GM19025 (cell line): Measurements from ENCODE around the gene CDH4.

ENCODE experiments used
- ATAC-seq: cut with Tn5 transposase; IDR thresholded peaks from one replicate; pipeline ENCODE4 v1.9.1; 2021; ENCODE audit warnings: mild to moderate bottlenecking, low read depth, moderate library complexity; ENCODE audit not compliant: unreplicated experiment

CDH4 gene

DNA sequence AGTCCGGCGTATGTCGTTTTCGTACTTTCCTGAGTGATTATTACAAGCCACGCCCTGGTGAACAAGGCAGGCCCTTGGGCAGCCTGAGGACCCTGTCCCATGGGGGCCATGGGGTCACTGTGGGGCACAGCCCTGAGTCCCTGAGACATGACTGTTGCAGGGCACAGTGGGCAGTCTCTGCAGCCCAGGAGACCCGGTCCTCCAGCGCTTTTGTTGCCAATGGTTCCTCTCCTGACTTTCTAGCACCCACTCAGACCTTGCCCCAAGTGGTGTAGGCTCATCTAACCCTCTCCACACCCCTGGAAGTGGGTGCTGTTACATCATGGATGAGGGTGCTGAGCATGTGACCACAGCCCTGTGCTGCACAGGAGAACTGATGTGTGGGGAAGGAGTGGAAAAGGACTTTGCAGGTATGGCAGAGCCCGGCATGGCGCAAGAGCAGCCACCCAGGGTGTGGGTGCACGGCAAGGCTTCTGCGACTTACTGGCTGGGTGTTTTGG, 494.1 kb downstream of the CDH4 start:
- no peak for ATAC-seq

DNA sequence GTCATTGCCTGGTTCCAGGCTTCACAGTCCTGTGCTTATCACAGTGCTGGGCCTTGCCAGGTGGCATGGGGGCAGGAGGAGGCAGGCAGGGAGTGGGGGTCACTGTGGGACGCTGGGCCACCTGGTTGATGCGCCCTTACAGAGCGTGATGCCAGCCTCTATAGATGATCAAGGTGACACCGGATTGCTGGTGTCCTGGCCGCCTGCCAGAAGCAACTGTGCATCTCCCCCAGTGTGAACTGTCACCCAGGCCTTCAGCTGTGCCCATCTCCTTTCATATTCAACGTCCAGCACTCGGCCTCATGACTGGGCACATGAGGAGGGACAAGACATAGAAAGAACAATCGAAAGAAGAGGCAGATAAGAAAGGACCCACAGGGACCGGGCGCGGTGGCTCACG, 494.7 kb downstream of the CDH4 start:
- no peak for ATAC-seq

DNA sequence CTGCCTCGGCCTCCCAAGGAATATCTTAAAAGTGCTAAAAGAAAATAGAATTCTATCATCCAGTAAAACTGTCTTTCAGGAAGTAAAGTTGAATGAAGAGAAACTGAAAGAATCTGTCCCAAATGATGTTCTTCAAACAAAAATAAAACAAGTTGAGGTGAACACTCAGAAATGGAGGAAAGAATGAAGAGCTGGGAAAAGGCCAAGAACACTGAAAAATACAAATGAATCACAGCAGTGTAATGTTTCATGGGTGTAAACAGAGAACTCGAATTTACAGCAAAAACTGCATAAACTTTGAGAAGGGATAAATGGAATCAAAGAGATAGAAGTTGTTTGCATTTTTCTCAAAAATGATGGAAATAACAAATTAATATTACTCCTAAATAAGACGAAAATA, 496.3 kb downstream of the CDH4 start:
- ATAC-seq: no peak

DNA sequence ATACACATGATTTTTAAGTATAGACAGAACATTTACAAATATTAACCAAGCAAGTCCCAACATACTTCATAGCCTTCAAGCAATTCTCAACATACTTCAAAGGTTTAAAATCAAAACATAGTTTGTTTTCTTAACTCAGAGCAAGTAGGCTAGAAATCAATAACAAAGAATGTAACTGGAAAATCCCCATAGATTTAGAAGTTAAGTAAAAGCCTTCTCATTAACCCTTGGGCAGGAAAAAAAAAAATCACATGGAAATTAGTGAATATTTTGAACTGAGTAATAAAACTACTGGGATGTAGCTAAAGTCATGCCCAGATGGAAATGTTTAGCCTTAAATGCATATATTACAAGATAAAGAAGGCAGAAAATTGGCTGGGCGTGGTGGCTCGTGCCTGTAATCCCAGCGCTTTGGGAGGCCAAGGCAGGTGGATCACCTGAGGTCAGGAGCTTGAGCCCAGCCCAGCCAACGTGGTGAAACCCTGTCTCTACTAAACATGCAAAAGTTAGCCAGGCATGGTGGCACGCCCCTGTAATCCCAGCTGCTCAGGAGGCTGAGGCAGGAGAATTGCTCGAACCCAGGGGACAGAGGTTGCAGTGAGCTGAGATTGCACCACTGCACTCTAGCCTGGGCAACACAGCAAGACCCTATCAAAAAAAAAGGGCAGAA, 497.5 kb downstream of the CDH4 start:
- ATAC-seq: no peak

DNA sequence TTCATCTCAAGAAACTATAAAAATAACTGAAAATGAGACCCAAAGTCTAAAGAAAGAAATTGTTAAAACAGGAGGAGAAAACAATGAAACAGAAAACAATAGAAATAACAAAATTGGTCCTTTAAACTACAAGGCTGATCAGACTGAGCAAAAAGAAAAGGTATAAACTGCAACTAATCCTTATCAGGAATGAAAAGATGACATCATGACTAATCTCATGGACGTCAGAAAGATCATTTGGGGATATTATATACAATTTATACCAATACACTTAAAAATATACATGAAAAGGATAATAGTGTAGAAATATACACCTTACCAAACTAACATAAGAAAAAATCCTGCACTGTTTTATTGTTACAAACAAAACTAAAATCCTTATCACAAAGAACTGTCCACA, 498.0 kb downstream of the CDH4 start:
- ATAC-seq: no peak

DNA sequence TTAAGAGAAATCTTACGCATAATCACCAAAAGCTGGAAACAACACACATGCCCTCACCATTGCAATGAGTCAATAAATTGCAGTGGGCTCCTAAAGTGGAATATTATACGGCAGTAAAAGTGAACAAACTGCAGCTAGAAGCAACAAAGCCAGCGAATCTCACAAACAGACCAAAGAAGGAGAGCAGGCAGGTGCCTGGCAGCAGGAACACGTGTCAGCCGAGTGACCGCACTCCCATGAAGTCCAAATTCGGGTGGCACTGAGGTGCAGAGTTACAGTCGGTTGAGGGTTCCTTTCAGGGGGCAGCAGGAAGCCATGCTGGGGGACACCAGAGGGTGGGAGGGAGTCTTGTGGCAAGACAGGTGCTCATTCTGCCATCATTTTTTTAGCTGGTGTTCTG, 500.5 kb downstream of the CDH4 start:
- ATAC-seq: no peak

DNA sequence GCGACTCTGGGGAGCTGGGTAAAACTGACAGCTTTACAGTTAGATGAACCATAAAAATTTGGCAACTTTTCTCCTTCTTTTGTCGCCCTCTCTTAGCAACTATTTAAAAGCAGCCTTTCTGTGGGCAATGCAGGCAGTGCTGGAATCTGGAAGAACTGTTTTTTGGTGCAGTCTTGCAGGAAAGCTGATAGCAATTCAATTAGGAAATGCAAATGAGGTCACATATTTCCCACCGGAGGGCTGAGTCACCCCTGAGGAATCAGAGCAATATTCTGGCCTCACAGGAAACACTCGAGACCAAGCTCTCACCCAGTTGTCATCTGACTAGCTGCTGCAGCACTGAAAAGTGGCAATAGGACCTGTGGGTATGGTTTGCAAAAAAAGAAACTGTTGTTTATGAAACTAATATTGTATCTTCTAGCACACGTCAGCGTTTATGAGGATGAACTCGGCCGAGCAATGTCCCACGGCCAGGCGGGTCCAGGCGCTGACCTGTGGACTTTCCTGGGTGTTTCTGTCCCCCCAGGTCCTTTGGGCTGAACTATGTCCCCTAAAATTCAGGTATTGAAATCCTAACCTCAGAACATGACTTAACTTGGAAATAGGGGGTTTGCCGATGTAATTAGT, 501.4 kb downstream of the CDH4 start:
- ATAC-seq: no peak

DNA sequence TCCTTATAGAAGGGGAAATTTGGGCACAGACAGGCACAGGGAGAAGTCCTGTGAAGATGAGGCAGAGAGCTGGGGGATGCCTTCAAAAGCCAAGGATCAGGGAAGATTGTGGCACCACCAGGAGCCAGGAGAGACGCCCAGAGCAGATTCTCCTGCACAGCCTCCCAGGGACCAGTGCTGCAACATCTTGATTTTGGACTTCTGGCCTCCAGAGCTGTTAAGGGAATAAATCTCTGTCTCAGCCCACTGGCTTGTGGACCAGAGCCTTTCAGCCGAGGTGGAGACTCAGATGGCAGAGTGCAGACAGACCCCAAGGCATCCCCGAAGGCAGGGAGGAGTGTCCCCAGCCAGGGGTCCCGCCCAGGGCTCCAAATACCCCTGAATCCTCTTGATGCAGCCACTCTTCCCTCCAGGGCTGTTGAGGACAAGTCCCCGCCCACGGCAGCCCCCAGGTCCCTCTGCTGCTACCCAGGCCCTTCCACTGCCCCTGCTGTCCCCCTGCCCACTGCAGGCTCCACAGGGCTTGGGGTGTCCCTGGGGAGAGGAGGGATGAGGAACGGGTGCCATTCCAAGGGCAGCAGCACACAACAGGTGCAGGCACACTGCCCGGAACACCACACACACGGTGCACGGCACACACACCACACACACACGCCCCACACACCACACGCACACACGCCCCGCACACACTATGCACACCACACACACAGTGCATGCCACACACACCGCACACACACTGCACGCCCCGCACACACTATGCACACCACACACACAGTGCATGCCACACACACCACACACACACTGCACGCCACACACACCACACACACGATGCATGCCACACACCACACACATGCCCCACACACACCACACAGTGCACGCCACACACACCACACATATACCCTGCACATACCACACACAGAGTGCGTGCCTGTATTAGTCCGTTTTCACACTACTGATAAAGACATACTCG, 502.2 kb downstream of the CDH4 start:
- ATAC-seq: no peak

DNA sequence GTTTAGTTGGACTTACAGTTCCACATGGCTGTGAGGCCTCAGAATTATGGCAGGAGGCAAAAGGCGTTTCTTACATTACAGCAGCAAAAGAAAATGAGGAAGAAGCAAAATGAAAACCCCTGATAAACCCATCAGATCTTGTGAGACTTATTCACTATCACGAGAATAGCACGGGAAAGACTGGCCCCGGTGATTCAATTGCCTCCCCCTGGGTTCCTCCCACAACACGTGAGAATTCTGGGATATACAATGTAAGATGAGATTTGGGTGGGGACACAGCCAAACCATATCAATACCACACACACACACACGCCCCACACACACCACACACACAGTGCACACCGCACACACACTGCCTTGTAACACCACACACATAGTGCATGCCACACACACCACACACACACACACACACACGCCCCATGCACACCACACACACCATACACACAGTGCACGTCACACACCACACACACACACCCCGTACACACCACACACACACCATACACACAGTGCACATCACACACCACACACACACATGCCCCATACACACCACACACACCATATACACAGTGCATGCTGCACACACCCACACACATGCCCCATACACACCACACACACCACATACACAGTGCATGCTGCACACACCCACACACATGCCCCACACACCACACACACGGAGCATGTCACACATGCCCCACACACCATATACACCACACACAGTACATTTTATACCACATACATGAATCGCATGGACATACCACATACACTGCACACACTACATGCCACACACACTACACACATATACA, 503.1 kb downstream of the CDH4 start:
- no peak for ATAC-seq

DNA sequence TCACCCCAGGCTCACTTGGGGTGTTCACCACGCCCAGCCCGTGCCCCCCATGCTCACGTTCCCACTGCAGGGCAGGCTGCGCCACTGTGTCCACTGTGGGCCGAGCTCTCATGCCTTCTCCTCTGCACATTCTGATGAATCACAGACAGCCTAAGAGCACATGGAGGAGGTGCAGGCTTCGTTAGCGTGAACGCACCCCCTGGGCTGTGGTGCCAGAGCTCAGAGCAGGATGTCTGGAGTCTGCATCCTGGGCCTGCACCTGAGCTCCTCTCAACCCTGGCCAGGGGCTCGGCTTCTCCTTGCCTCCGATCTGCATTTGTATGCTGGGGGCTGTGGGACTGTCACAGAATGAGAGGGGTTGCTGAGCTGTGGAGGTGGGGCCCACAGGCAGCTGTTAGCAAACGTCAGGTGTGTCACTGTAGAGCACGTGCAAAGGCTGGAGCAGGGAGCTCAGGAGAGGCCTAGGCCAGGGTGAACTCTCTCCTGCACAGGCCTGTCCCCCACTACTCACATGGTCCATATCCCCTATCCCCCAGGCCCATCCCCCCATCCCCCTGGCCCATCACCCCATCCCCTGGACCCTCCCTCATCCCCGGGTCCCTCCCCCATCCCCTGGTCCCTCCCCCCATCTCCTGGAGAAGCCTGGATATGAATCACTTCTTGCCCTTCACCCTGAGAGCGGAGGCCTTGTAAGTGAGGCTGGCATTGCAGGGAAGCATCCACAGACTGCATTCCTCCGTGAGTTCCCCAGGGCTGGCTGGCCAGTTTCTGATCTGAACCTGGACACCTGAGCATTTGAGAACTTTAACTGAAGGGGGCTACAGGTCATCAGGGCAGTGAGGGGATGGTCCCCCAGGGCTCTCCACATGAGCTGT, 504.1 kb downstream of the CDH4 start:
- ATAC-seq: no peak

DNA sequence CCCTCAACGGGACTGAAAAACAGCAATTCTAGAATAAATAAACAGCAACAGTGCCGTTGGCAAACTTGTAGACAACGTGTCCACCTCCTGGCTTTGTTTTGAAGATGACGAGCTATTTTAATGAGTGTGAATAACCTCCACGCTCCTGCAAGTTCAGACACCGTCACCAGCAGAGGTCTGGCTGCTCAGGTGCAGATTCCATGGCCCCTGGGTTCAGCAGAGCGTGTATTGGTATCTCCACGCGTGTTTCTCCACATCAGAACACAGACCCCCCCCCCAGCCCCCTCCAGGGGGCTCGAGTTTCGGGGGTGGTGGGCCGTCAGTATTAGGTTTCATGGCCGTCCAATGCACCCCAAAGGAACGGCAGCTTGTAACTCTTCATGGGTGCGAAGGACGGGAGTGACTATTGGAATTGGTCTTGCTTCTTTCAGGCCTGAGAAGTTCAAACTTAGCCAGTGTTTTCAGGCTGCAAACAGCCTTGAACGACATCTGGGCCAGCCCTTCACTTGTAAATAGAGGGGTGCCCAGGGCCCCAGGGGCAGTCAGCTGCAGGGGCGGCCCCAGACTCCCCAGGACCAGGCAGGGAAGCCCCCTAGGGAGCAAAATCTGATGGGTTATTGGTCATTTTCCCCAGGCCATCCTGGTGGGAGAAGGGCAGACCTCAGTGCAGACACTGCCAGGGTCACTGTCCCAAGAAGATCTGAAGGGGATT, 505.1 kb downstream of the CDH4 start:
- no peak for ATAC-seq

DNA sequence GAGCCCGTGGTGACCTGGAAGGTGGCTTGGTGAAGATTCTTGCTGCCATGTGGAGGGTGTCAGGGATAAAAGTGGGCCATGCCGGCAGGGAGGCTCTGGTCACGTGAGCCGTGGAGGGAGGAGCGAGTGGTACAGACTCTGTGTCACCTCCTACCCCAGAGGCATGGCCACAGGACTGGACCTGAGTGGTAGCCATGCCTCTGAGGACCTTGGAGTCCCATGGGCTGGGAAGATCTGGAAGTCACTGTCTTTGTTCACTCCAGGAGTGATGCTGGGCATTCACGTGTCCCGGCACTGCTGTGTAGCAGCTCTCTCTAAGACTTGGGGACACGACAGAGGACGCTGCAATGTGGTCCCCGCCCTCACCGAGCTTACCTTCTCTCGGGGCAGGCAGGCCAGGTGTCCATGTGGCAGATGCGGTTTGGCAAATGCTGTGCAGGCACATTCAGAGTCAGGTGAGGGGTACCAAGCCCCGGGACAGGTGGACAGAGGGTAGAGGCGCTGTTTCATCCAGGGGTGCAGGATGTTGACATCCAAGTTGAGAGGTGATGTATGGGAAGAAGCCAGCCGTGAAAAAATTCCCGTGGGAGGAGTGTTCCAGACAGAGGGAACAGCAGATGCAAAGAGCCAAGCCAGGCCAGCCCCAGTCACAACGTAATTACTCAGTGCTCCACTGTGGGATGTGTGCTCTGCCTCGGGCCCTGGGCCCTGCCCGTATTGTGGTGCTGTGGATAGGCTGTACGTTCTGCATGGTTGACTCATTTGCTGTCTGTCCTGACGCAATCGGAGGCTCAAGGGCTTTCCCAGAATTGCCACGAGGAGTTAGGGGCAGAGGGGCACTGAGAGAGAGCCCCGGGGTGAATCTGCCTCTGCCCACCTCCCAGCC, 505.9 kb downstream of the CDH4 start:
- no peak for ATAC-seq

DNA sequence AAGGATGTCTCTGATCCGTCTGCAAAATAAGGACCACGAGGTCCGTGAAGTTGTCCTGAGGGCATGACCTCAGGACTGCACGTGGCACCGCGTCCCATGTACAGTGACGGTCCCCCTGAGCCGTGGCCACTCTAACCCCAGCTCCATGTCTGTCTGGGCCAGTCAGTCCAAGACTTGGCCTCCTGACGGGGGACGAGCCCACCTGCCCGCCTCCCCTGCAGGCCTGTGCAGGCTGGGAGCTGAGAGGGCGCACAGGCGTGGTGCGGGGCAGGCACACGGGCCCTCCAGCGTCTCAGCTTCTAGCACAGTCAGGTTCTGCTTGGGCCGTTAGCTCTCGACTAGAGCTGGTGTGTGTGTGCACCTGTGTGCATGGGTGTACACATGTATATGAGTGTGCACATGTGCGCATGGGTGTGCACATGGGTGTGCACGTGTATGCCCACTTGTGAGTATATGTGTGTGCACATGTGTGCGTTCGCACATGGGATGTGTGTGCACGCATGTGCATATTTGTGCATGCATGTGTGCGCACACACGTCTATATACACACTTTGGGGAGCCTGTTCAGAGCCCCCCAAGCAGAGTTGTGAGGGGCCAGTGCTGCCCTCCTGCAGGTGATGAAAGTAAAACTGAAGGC, 506.6 kb downstream of the CDH4 start:
- ATAC-seq: no peak

DNA sequence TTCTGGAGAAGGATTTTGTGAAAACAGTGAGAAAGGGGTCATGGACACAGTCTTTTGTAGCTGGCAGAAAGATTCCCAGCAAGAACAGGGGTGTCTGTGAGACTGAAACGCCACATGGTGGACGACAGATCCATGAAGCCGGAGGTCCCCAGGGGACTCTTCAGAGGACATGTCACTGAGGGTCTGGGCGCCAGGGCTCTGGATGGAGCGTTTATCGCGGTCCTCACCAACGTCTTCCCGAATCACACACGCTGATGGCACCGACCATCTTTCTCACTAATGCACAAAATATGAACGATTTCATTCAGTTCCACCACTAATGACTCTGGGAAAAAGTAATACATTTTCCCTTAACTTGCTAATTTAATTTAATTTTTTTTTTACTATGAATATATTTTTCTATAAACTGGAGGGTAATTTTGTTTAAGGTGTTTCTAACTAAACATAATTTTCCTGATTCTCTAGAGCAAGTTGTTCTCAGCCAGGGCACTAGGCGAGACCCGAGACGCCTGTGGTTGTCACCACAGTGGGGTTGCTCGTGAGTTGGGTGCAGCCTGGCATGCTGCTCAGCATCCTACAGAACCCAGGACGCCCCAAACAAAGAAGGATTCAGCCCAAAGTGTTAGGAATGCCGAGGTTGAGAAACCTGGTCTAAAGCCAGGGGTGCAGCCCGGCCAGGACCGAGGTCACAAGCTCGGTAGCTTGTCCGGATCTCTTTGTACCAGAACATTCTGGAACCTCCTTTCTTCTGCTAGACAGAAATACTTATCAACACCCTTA, 507.4 kb downstream of the CDH4 start:
- ATAC-seq: no peak

DNA sequence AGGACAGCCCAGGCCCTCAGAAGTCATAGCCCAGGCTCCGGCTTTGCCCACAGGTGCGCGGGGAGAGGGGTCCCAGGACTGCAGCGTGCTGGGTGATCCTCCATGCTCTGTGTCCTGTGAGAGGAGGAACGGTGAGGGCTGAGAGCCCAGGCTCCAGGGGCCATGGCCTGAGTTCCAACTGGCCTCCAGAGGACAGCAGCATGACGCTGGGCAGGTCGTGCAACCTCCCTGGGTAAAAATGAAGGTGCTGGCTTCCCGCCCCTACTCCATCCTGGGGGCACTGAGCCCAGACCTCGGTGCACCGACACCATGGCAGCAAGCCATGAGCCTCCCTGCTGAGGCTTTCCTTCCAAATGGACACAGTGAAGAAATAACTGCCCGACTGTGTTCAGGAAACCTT, 508.3 kb downstream of the CDH4 start:
- ATAC-seq: no peak

DNA sequence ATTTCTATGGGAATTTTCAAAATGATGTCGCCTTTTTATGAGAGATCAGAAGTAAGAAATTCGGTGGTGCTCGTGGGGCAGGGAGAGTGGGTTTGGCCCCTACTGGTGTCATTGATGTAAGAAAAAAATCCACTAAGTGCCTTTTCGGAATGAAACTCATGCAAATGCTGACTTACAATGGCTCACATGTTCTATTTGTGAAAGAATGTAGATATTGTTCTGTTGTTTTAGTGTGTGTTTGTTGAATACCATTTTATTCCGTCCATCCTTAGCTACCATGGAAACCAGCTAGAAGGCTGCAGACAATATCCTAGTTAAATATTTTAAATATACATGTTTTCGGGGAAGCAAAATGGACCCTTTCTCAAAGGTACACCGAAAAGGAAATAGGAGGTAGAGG, 508.7 kb downstream of the CDH4 start:
- no peak for ATAC-seq
